Stimulated activated naive CD4-positive, alpha-beta T cell (primary cell): ENCODE data around the gene ZNF91.
"Not testable (repeated sequence)": the region's sequence is repeated elsewhere in the genome, so short reads cannot be mapped to it uniquely, and the experiment has no call there.

ENCODE experiments used
- DNase-seq, 6 experiments: peaks; one replicate each; lab custom pipeline; 2025; lab: John Stamatoyannopoulos, UW

The ZNF91 gene

GRCh38 chr19:23395722-23396117 lies 449 bp upstream of the ZNF91 start:
- DNase-seq, result not testable (repeated sequence)

- DNase-seq, result peak; percentile 11 to 56 (median 30)
These were observed 760 bp downstream of the ZNF91 start for GRCh38 chr19:23394511-23394910.

GRCh38 chr19:23393121-23393520 lies 2.1 kb downstream of the ZNF91 start:
- no peak for DNase-seq

- no peak for DNase-seq
These were observed 4.0 kb downstream of the ZNF91 start for GRCh38 chr19:23391236-23391635.

- DNase-seq, result no peak
These were observed 9.9 kb downstream of the ZNF91 start for GRCh38 chr19:23385404-23385803.

GRCh38 chr19:23384858-23385257 lies 10.4 kb downstream of the ZNF91 start:
- DNase-seq, result no peak

- DNase-seq, result no peak
These were observed 11.1 kb downstream of the ZNF91 start for GRCh38 chr19:23384166-23384565.

- no peak for DNase-seq
These were observed 12.3 kb downstream of the ZNF91 start for GRCh38 chr19:23382955-23383354.

- DNase-seq, result no peak
These were observed 14.2 kb downstream of the ZNF91 start for GRCh38 chr19:23381114-23381513.

- not testable (repeated sequence) for DNase-seq
These were observed 15.6 kb downstream of the ZNF91 start for GRCh38 chr19:23379671-23380070.

GRCh38 chr19:23378948-23379347 lies 16.3 kb downstream of the ZNF91 start:
- no peak for DNase-seq

- no peak for DNase-seq
These were observed 18.0 kb downstream of the ZNF91 start for GRCh38 chr19:23377276-23377675.

GRCh38 chr19:23366437-23366836 lies 28.8 kb downstream of the ZNF91 start:
- no peak for DNase-seq

GRCh38 chr19:23366031-23366430 lies 29.2 kb downstream of the ZNF91 start:
- not testable (repeated sequence) for DNase-seq

- no peak for DNase-seq
These were observed 30.0 kb downstream of the ZNF91 start for GRCh38 chr19:23365222-23365621.

- DNase-seq, result not testable (repeated sequence)
These were observed 33.4 kb downstream of the ZNF91 start for GRCh38 chr19:23361843-23362242.

- DNase-seq, result no peak
These were observed 43.5 kb downstream of the ZNF91 start for GRCh38 chr19:23351806-23352205.

GRCh38 chr19:23346696-23347095 lies 48.6 kb downstream of the ZNF91 start:
- no peak for DNase-seq

- DNase-seq, result no peak
These were observed 49.4 kb downstream of the ZNF91 start for GRCh38 chr19:23345838-23346237.

- DNase-seq, result no peak
These were observed 51.7 kb downstream of the ZNF91 start for GRCh38 chr19:23343434-23344010.

GRCh38 chr19:23328211-23328610 lies 67.1 kb downstream of the ZNF91 start:
- no peak for DNase-seq

GRCh38 chr19:23321953-23322549 lies 73.2 kb downstream of the ZNF91 start:
- DNase-seq, result no peak

- DNase-seq, result not testable (repeated sequence)
These were observed 73.9 kb downstream of the ZNF91 start for GRCh38 chr19:23321403-23321802.

- DNase-seq, result not testable (repeated sequence)
These were observed 75.7 kb downstream of the ZNF91 start for GRCh38 chr19:23319571-23319970.
